ENCODE measurements around the gene PIKFYVE. TPM values are rescaled to one million over a fixed set of nuclear protein-coding genes. Genes with fewer than 3 reads are reported as not detected.

PIKFYVE gene
- total and polyA plus RNA-seq, 2 of the 8 experiments (the other 6 are each of a cell fraction or from before 2014, with no cell fraction given): 8.8 to 33.5 TPM

GRCh38 chr2:208274748-208275147 lies 8.7 kb downstream of the PIKFYVE start:
- H2BK5ac ChIP-seq (ENCODE audit: low read depth, low read length): no peak overlapping the region
- H2BK15ac ChIP-seq (ENCODE audit: low read length): no peak overlapping the region
- no peaks in the 10 kb centered on the region for H3K9me3 ChIP-seq (ENCODE audit: insufficient read depth in 2 of 2, low read depth in 1 of 2, low read length in 1 of 2)
- H2AK5ac ChIP-seq (ENCODE audit: low read depth, low read length): no peak overlapping the region
- peaks cover under 1% of the 10 kb centered on the region; the same call in 1 of the 2 replicates for H3K79me1 ChIP-seq (ENCODE audit: low read depth, low read length)
- CTCF ChIA-PET (ENCODE audit: partially characterized antibody): interaction anchor here (0.9 to 1.6 kb wide), 4 partner anchors 11 to 26 kb away, joined by 3 read pairs; no protein-coding TSS in a partner anchor
- FAIRE-seq: no peak
- H3K4me2 ChIP-seq (ENCODE audit: insufficient read depth in 1 of 2, low read depth in 2 of 2, low read length in 2 of 2): no peak overlapping the region
- no peak overlapping the region for H4K8ac ChIP-seq (ENCODE audit: extremely low read depth, insufficient read depth, low read length)
- no peak overlapping the region for H3K18ac ChIP-seq (ENCODE audit: extremely low read depth, low read length)
- H4K20me1 ChIP-seq (replicated peaks in 1 of 2; ENCODE audit: control insufficient read depth in 1 of 2, insufficient read depth in 2 of 2, low read length in 2 of 2): peaks cover 0 to 3% of the 10 kb centered on the region in 2 experiments
- no peak overlapping the region for H3K4me3 ChIP-seq (ENCODE audit: extremely low read depth in 1 of 4, insufficient read depth in 2 of 4, low read depth in 3 of 4, low read length in 4 of 4)
- no peak overlapping the region for H3K27ac ChIP-seq (ENCODE audit: low read depth, low read length)
- no peak overlapping the region for H4K91ac ChIP-seq (replicated peaks; ENCODE audit: insufficient read length, low read length)
- H3K9ac ChIP-seq (replicated peaks in 1 of 4; ENCODE audit: extremely low read depth in 1 of 4, low read depth in 3 of 4, low read length in 3 of 4): no peak overlapping the region
- no peak overlapping the region for H2BK120ac ChIP-seq (replicated peaks; ENCODE audit: low read depth, low read length)
- no peaks in the 10 kb centered on the region for H3K23me2 ChIP-seq (ENCODE audit: low read depth, low read length)
- H4K5ac ChIP-seq (ENCODE audit: insufficient read length, low read depth, low read length): no peak overlapping the region
- no peak overlapping the region for H2BK12ac ChIP-seq (ENCODE audit: low read depth, low read length)
- no peaks in the 10 kb centered on the region for H3K4me1 ChIP-seq (replicated peaks in 1 of 4; ENCODE audit: control insufficient read depth in 3 of 4, insufficient read depth in 4 of 4, low read length in 3 of 4)
- H3K56ac ChIP-seq (replicated peaks; ENCODE audit: insufficient read length, low read depth, low read length): no peak overlapping the region
- H3K79me2 ChIP-seq (ENCODE audit: control insufficient read depth in 1 of 2, insufficient read depth in 2 of 2, low read length in 2 of 2): peaks cover 0 to 11% of the 10 kb centered on the region in 2 experiments; a peak in 2 of 4 replicates
- no peak overlapping the region for H3K14ac ChIP-seq (ENCODE audit: insufficient read length)
- POLR2A ChIA-PET (ENCODE audit: partially characterized antibody): interaction anchor here (1.0 kb wide), 1 partner anchor 9 kb away, joined by 3 read pairs; the partner anchor contains the start of gene PIKFYVE
- DNase-seq (ENCODE audit: low read depth in 1 of 2, low spot score in 2 of 2): no peak
- H2BK20ac ChIP-seq (ENCODE audit: low read length): no peak overlapping the region
- H2AFZ ChIP-seq (ENCODE audit: low read length): no peak overlapping the region
- H3K4ac ChIP-seq (replicated peaks; ENCODE audit: insufficient read length, low read depth, low read length): no peak overlapping the region
- H3K36me3 ChIP-seq (ENCODE audit: control insufficient read depth in 2 of 4, insufficient read depth in 4 of 4, low read length in 3 of 4): peaks cover 16 to 73% (median 46%) of the 10 kb centered on the region in 4 experiments
- H3K27me3 ChIP-seq (replicated peaks in 1 of 4; ENCODE audit: control insufficient read depth in 3 of 4, extremely low read depth in 1 of 4, insufficient read depth in 3 of 4, low read length in 3 of 4): no peaks in the 10 kb centered on the region
- no peak overlapping the region for H3K23ac ChIP-seq (ENCODE audit: insufficient read length)
- TF ChIP-seq POU5F1 (IDR thresholded peaks at IDR 0.05; ENCODE audit: low read depth, low read length): no peak
- no peak for TF ChIP-seq SIN3A (conservative IDR thresholded peaks at IDR 0.05 in 1 of 2, IDR thresholded peaks at IDR 0.05 in 1 of 2; ENCODE audit: low read depth in 1 of 2, low read length in 2 of 2)
- TF ChIP-seq EGR1 (IDR thresholded peaks at IDR 0.05; ENCODE audit: borderline replicate concordance, low read depth, low read length): no peak
- no peak for TF ChIP-seq TCF12 (IDR thresholded peaks at IDR 0.05; ENCODE audit: low read depth, low read length)
- TF ChIP-seq RFX5 (IDR thresholded peaks at IDR 0.05; ENCODE audit: borderline replicate concordance, low read depth, low read length): no peak
- no peak for TF ChIP-seq JUND (IDR thresholded peaks at IDR 0.05; ENCODE audit: low read length)
- no peak for TF ChIP-seq TAF1 (IDR thresholded peaks at IDR 0.05; ENCODE audit: low read depth, low read length)
- no peak for TF ChIP-seq SP1 (IDR thresholded peaks at IDR 0.05; ENCODE audit: low read depth, low read length)
- TF ChIP-seq MAFK (IDR thresholded peaks at IDR 0.05; ENCODE audit: low read depth, low read length): no peak
- TF ChIP-seq HDAC2 (IDR thresholded peaks at IDR 0.05; ENCODE audit: borderline replicate concordance in 1 of 2, low read depth in 2 of 2, low read length in 2 of 2): no peak
- no peak for TF ChIP-seq POLR2A (IDR thresholded peaks at IDR 0.05; ENCODE audit: control extremely low read depth in 1 of 2, low read depth in 2 of 2, low read length in 2 of 2)
- no peak for TF ChIP-seq BCL11A (IDR thresholded peaks at IDR 0.05; ENCODE audit: low read depth in 2 of 2, low read length in 2 of 2)
- no peak for TF ChIP-seq KDM1A (IDR thresholded peaks at IDR 0.05; ENCODE audit: borderline replicate concordance, low read length)
- no peak for TF ChIP-seq CTBP2 (IDR thresholded peaks at IDR 0.05; ENCODE audit: borderline replicate concordance, insufficient read depth, insufficient read length, low read length)
- no peak for TF ChIP-seq HDAC6 (IDR thresholded peaks at IDR 0.05; ENCODE audit: low read depth, low read length)
- TF ChIP-seq TBP (IDR thresholded peaks at IDR 0.05; ENCODE audit: low read depth, low read length): no peak
